ENCODE measurements around the gene CCDC126.

CCDC126 gene

DNA sequence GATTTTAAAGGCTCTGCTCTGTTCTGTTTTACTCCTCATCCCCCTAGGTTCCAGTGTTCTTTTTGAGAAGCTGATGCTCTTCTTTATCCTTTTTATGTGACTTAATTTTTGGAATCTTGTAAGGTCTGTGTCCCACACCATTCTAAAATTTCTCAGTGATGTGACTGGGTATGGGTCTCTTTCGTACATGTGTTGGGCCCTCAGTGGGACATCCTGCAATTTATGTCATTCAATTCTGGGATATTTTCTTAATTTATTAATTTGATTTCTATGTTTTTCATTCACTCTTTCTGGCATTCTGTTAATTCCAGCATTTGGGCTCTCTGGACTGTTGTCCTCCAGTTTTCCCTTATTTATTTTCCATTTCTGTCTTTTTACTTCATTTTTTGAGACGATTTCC, 19.4 kb downstream of the CCDC126 start:
- no peak overlapping the region for H2BK5ac ChIP-seq (ENCODE audit: low read length)
- no peak overlapping the region for H3K27ac ChIP-seq (ENCODE audit: low read depth, low read length)
- no peak for DNase-seq
- H2BK15ac ChIP-seq (replicated peaks; ENCODE audit: low read depth) = no peak overlapping the region
- no peak overlapping the region for H2BK120ac ChIP-seq (ENCODE audit: low read depth, low read length)
- WGBS (ENCODE audit: extremely low coverage, insufficient coverage, low lambda C conversion rate) = no CpG with 5 or more reads among the region's 2 CpGs
- H3K18ac ChIP-seq (ENCODE audit: low read length) = no peak overlapping the region
- H3K36me3 ChIP-seq (ENCODE audit: control insufficient read depth, insufficient read depth, low read length) = peaks cover 2% of the 10 kb centered on the region
- H3K27me3 ChIP-seq (ENCODE audit: insufficient read depth, low read length, poor library complexity) = no peaks in the 10 kb centered on the region
- H3K4me1 ChIP-seq (ENCODE audit: control insufficient read depth, low read depth, low read length) = no peaks in the 10 kb centered on the region
- H2AK5ac ChIP-seq (ENCODE audit: low read length) = no peak overlapping the region
- H4K5ac ChIP-seq (ENCODE audit: low read length) = no peak overlapping the region
- no peak overlapping the region for H3K4me2 ChIP-seq (ENCODE audit: low read length)
- no peak overlapping the region for H3K23ac ChIP-seq (ENCODE audit: low read length)
- no peaks in the 10 kb centered on the region for H3K79me2 ChIP-seq (ENCODE audit: control insufficient read depth, insufficient read depth, low read length)
- no peak overlapping the region for H3K9ac ChIP-seq (ENCODE audit: low read length)
- H3K4ac ChIP-seq (ENCODE audit: low read depth, low read length) = no peak overlapping the region
- H3K56ac ChIP-seq (ENCODE audit: low read length) = no peak overlapping the region
- H3K79me1 ChIP-seq (ENCODE audit: low read length) = no peaks in the 10 kb centered on the region
- no peak overlapping the region for H3K4me3 ChIP-seq (ENCODE audit: low read length)
- no peak overlapping the region for H4K8ac ChIP-seq (ENCODE audit: low read depth, low read length)

DNA sequence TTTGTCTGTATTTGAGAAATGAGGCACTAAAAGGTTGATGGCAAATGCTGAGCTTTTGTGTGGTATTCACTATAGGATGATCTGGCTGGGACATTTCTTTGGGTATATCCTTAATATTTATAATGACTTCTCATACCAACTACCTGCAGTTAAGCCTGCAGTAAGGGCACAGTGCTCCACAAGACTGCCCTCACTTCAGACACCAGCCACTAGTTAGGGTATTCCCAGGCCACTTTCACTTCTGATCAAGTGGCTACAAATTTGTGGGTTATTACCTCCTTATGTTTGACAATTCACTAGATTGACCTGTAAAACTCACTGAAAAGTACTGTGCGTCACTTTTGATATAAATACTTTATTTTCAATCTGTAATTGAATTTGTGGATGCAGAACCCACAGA, 20.3 kb downstream of the CCDC126 start:
- Histone ChIP-seq H3K9ac (ENCODE audit: low read length) (no peak overlapping the region), H3K36me3 (ENCODE audit: control insufficient read depth, insufficient read depth, low read length) (peaks cover 2% of the 10 kb centered on the region), H2BK15ac (replicated peaks; ENCODE audit: low read depth) (no peak overlapping the region), H3K4ac (ENCODE audit: low read depth, low read length) (no peak overlapping the region), H3K79me2 (ENCODE audit: control insufficient read depth, insufficient read depth, low read length) (no peaks in the 10 kb centered on the region), H3K27ac (ENCODE audit: low read depth, low read length) (no peak overlapping the region), H3K79me1 (ENCODE audit: low read length) (no peaks in the 10 kb centered on the region), H2BK5ac (ENCODE audit: low read length) (no peak overlapping the region), H4K8ac (ENCODE audit: low read depth, low read length) (no peak overlapping the region), H2BK120ac (ENCODE audit: low read depth, low read length) (no peak overlapping the region), H3K23ac (ENCODE audit: low read length) (no peak overlapping the region), H3K4me1 (ENCODE audit: control insufficient read depth, low read depth, low read length) (no peaks in the 10 kb centered on the region), H2AK5ac (ENCODE audit: low read length) (no peak overlapping the region), H4K5ac (ENCODE audit: low read length) (no peak overlapping the region), H3K27me3 (ENCODE audit: insufficient read depth, low read length, poor library complexity) (no peaks in the 10 kb centered on the region), H3K18ac (ENCODE audit: low read length) (no peak overlapping the region), H3K4me2 (ENCODE audit: low read length) (no peak overlapping the region), H3K4me3 (ENCODE audit: low read length) (no peak overlapping the region), H3K56ac (ENCODE audit: low read length) (no peak overlapping the region)
- no CpG with 5 or more reads among the region's 1 CpG for WGBS (ENCODE audit: extremely low coverage, insufficient coverage, low lambda C conversion rate)
- no peak for DNase-seq

GRCh38 chr7:23618241-23618640, 21.1 kb downstream of the CCDC126 start:
- Histone ChIP-seq H4K8ac (ENCODE audit: low read depth, low read length) (no peak overlapping the region), H4K5ac (ENCODE audit: low read length) (no peak overlapping the region), H3K4me1 (ENCODE audit: control insufficient read depth, low read depth, low read length) (no peaks in the 10 kb centered on the region), H3K4me2 (ENCODE audit: low read length) (no peak overlapping the region), H3K27ac (ENCODE audit: low read depth, low read length) (no peak overlapping the region), H3K4ac (ENCODE audit: low read depth, low read length) (no peak overlapping the region), H3K79me2 (ENCODE audit: control insufficient read depth, insufficient read depth, low read length) (no peaks in the 10 kb centered on the region), H3K56ac (ENCODE audit: low read length) (no peak overlapping the region), H3K23ac (ENCODE audit: low read length) (no peak overlapping the region), H3K27me3 (ENCODE audit: insufficient read depth, low read length, poor library complexity) (no peaks in the 10 kb centered on the region), H2BK120ac (ENCODE audit: low read depth, low read length) (no peak overlapping the region), H2AK5ac (ENCODE audit: low read length) (no peak overlapping the region), H2BK15ac (replicated peaks; ENCODE audit: low read depth) (no peak overlapping the region), H3K4me3 (ENCODE audit: low read length) (no peak overlapping the region), H3K9ac (ENCODE audit: low read length) (no peak overlapping the region), H3K36me3 (ENCODE audit: control insufficient read depth, insufficient read depth, low read length) (peaks cover 2% of the 10 kb centered on the region), H3K18ac (ENCODE audit: low read length) (no peak overlapping the region), H2BK5ac (ENCODE audit: low read length) (no peak overlapping the region), H3K79me1 (ENCODE audit: low read length) (no peaks in the 10 kb centered on the region)
- WGBS (ENCODE audit: extremely low coverage, insufficient coverage, low lambda C conversion rate) = no CpG with 5 or more reads among the region's 3 CpGs
- DNase-seq = no peak

DNA sequence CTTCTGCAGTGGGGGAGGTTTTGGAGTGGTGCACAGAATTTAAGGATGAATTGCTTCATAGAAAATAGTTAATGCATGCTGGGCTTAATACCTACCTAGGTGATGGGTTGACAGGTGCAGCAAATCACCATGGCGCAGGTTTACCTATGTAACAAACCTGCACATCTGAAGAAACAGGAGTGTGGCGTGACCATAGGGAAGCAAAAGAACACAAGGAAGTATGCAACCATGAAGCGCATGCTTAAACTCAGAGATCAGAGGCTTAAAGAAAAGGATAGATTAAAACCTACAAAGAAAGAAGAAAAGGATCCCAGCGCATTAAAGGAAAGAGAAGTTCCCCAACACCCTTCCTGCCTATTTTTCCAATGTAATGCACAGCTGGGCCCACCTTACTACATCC, 22.0 kb downstream of the CCDC126 start:
- no peak overlapping the region for H3K27ac ChIP-seq (ENCODE audit: low read depth, low read length)
- H3K9ac ChIP-seq (ENCODE audit: low read length) = no peak overlapping the region
- H2BK5ac ChIP-seq (ENCODE audit: low read length) = no peak overlapping the region
- H3K36me3 ChIP-seq (ENCODE audit: control insufficient read depth, insufficient read depth, low read length) = peaks cover 2% of the 10 kb centered on the region
- H3K23ac ChIP-seq (ENCODE audit: low read length) = no peak overlapping the region
- no peaks in the 10 kb centered on the region for H3K4me1 ChIP-seq (ENCODE audit: control insufficient read depth, low read depth, low read length)
- H3K56ac ChIP-seq (ENCODE audit: low read length) = no peak overlapping the region
- H3K79me1 ChIP-seq (ENCODE audit: low read length) = no peaks in the 10 kb centered on the region
- H2BK15ac ChIP-seq (replicated peaks; ENCODE audit: low read depth) = no peak overlapping the region
- H3K79me2 ChIP-seq (ENCODE audit: control insufficient read depth, insufficient read depth, low read length) = no peaks in the 10 kb centered on the region
- no peak overlapping the region for H3K4me3 ChIP-seq (ENCODE audit: low read length)
- H4K8ac ChIP-seq (ENCODE audit: low read depth, low read length) = no peak overlapping the region
- no peak overlapping the region for H3K4ac ChIP-seq (ENCODE audit: low read depth, low read length)
- H2BK120ac ChIP-seq (ENCODE audit: low read depth, low read length) = no peak overlapping the region
- H3K18ac ChIP-seq (ENCODE audit: low read length) = no peak overlapping the region
- WGBS (ENCODE audit: extremely low coverage, insufficient coverage, low lambda C conversion rate) = no CpG with 5 or more reads among the region's 4 CpGs
- no peak overlapping the region for H2AK5ac ChIP-seq (ENCODE audit: low read length)
- DNase-seq = no peak
- no peak overlapping the region for H4K5ac ChIP-seq (ENCODE audit: low read length)
- H3K27me3 ChIP-seq (ENCODE audit: insufficient read depth, low read length, poor library complexity) = no peaks in the 10 kb centered on the region
- H3K4me2 ChIP-seq (ENCODE audit: low read length) = no peak overlapping the region

GRCh38 chr7:23622506-23622925, 25.3 kb downstream of the CCDC126 start:
- H3K18ac ChIP-seq (ENCODE audit: low read length) = no peak overlapping the region
- H3K9ac ChIP-seq (ENCODE audit: low read length) = no peak overlapping the region
- no peak overlapping the region for H2BK15ac ChIP-seq (replicated peaks; ENCODE audit: low read depth)
- no peak for DNase-seq
- H3K27me3 ChIP-seq (ENCODE audit: insufficient read depth, low read length, poor library complexity) = no peaks in the 10 kb centered on the region
- H3K23ac ChIP-seq (ENCODE audit: low read length) = no peak overlapping the region
- H3K4me1 ChIP-seq (ENCODE audit: control insufficient read depth, low read depth, low read length) = no peaks in the 10 kb centered on the region
- H3K4me2 ChIP-seq (ENCODE audit: low read length) = no peak overlapping the region
- no peaks in the 10 kb centered on the region for H3K79me1 ChIP-seq (ENCODE audit: low read length)
- H3K27ac ChIP-seq (ENCODE audit: low read depth, low read length) = no peak overlapping the region
- no peak overlapping the region for H4K5ac ChIP-seq (ENCODE audit: low read length)
- no CpG with 5 or more reads among the region's 2 CpGs for WGBS (ENCODE audit: extremely low coverage, insufficient coverage, low lambda C conversion rate)
- peaks cover 2% of the 10 kb centered on the region for H3K36me3 ChIP-seq (ENCODE audit: control insufficient read depth, insufficient read depth, low read length)
- H3K4ac ChIP-seq (ENCODE audit: low read depth, low read length) = no peak overlapping the region
- H2BK5ac ChIP-seq (ENCODE audit: low read length) = no peak overlapping the region
- no peak overlapping the region for H2BK120ac ChIP-seq (ENCODE audit: low read depth, low read length)
- no peak overlapping the region for H3K4me3 ChIP-seq (ENCODE audit: low read length)
- no peak overlapping the region for H3K56ac ChIP-seq (ENCODE audit: low read length)
- no peak overlapping the region for H2AK5ac ChIP-seq (ENCODE audit: low read length)
- no peaks in the 10 kb centered on the region for H3K79me2 ChIP-seq (ENCODE audit: control insufficient read depth, insufficient read depth, low read length)
- no peak overlapping the region for H4K8ac ChIP-seq (ENCODE audit: low read depth, low read length)

DNA sequence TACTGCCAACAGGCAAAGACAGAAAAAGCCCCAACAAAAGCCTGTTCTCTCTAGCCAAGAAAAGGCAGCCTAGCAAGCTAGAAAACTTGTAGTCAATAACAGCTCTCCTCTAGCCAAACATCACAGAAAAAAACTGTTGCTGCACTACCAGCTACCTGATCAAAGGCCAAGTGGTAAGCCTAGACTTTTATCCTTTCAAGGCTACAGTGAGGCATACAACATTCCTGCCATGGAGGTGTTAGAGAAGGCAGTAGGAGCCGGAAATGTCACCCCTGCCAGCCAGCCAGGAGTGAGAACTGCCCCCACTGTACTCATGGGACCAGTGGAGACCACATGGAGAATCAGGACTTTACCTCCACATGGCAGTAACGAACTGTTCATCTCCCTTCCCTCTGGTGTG, 31.2 kb downstream of the CCDC126 start:
- Histone ChIP-seq H3K56ac (ENCODE audit: low read length) (no peak overlapping the region), H3K79me1 (ENCODE audit: low read length) (no peaks in the 10 kb centered on the region), H3K36me3 (ENCODE audit: control insufficient read depth, insufficient read depth, low read length) (no peaks in the 10 kb centered on the region)

More for the DNA sequence above, 31.2 kb downstream of the CCDC126 start:
- H3K9ac ChIP-seq (ENCODE audit: low read length) = no peak overlapping the region
- no peaks in the 10 kb centered on the region for H3K27me3 ChIP-seq (ENCODE audit: insufficient read depth, low read length, poor library complexity)
- no peak overlapping the region for H2BK15ac ChIP-seq (replicated peaks; ENCODE audit: low read depth)
- peak; percentile 13 for DNase-seq
- H3K27ac ChIP-seq (ENCODE audit: low read depth, low read length) = no peak overlapping the region
- H3K79me2 ChIP-seq (ENCODE audit: control insufficient read depth, insufficient read depth, low read length) = no peaks in the 10 kb centered on the region
- no peak overlapping the region for H2BK120ac ChIP-seq (ENCODE audit: low read depth, low read length)
- H2AK5ac ChIP-seq (ENCODE audit: low read length) = no peak overlapping the region
- no peak overlapping the region for H4K5ac ChIP-seq (ENCODE audit: low read length)
- no peak overlapping the region for H3K4ac ChIP-seq (ENCODE audit: low read depth, low read length)
- no peak overlapping the region for H4K8ac ChIP-seq (ENCODE audit: low read depth, low read length)
- no CpG with 5 or more reads among the region's 2 CpGs for WGBS (ENCODE audit: extremely low coverage, insufficient coverage, low lambda C conversion rate)
- H3K23ac ChIP-seq (ENCODE audit: low read length) = no peak overlapping the region
- no peak overlapping the region for H2BK5ac ChIP-seq (ENCODE audit: low read length)
- H3K4me1 ChIP-seq (ENCODE audit: control insufficient read depth, low read depth, low read length) = no peaks in the 10 kb centered on the region
- H3K4me3 ChIP-seq (ENCODE audit: low read length) = no peak overlapping the region
- no peak overlapping the region for H3K4me2 ChIP-seq (ENCODE audit: low read length)
- H3K18ac ChIP-seq (ENCODE audit: low read length) = no peak overlapping the region

All from mesendoderm (in vitro differentiated cells).